GM19397 (cell line): ENCODE measurements around the gene BPNT1.

Source experiments
- ATAC-seq: cut with Tn5 transposase; IDR thresholded peaks from one replicate; pipeline ENCODE4 v1.9.1; 2021; ENCODE audit warnings: mild to moderate bottlenecking, moderate library complexity; ENCODE audit not compliant: unreplicated experiment

BPNT1 gene

DNA sequence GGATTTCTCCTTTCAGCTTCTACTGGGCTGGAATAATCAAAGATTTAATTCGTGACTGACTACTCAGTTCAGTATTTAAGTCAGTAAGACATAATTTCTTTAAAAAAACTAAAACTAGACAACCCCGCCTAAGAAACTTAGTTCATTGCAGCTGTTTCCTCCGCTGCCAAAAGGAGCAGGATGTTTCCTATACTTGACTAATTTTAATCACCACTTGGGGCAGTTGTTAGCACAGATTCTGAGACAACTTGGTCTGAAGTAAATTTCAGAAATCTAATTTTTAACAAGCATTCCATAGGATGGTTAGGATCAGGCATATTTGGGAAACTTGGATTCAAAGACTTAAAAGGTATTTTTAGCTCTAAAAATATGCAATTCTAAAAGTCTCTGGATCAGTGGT, 77.3 kb downstream of the BPNT1 start:
- ATAC-seq, result no peak

- ATAC-seq, result no peak
Observed at GRCh38 chr1:220011620-220012019, 78.0 kb downstream of the BPNT1 start.
